Mesenchymal stem cell (in vitro differentiated cells and primary cell): ENCODE measurements around the gene MAN2A1.
A peak's percentile ranks its signal among the peaks of the same experiment; 100 is the strongest.

ENCODE experiments used
- DNase-seq: peaks from one replicate; pipeline ENCODE4 v3.0.0-alpha.2; 2013
- H2AFZ ChIP-seq: one replicate; pipeline ENCODE4 v1.6.1; 2013; ENCODE audit warnings: low read depth, mild to moderate bottlenecking, control low read depth, inconsistent platforms, low read length, moderate library complexity
- H2AK5ac ChIP-seq: 2 replicates; pipeline ENCODE4 v1.6.1; 2013; ENCODE audit warnings: low read length, moderate library complexity, mild to moderate bottlenecking, inconsistent platforms; ENCODE audit not compliant: severe bottlenecking
- H2BK120ac ChIP-seq: one replicate; pipeline ENCODE4 v1.6.1; 2013; ENCODE audit warnings: low read depth, mild to moderate bottlenecking, inconsistent platforms, low read length, moderate library complexity
- H2BK12ac ChIP-seq, 2 experiments: one replicate each; pipeline ENCODE4 v1.6.1; 2013; ENCODE audit warnings: inconsistent platforms in 2 of 2, low read length in 2 of 2, mild to moderate bottlenecking in 2 of 2, moderate library complexity in 2 of 2, control low read depth in 1 of 2
- H2BK15ac ChIP-seq: one replicate; pipeline ENCODE4 v1.6.1; 2013; ENCODE audit warnings: mild to moderate bottlenecking, low read depth, inconsistent platforms; ENCODE audit not compliant: poor library complexity, severe bottlenecking
- H2BK5ac ChIP-seq: 2 replicates; pipeline ENCODE4 v1.6.1; 2013; ENCODE audit warnings: low read depth, mild to moderate bottlenecking, low read length, control low read depth, inconsistent platforms; ENCODE audit not compliant: poor library complexity, severe bottlenecking
- H3K14ac ChIP-seq, 2 experiments: one replicate each; pipeline ENCODE4 v1.6.1; 2013; ENCODE audit warnings: inconsistent platforms in 2 of 2, low read length in 2 of 2, control low read depth in 1 of 2, mild to moderate bottlenecking in 1 of 2, moderate library complexity in 1 of 2
- H3K18ac ChIP-seq, 2 experiments: one replicate each; pipeline ENCODE4 v1.6.1; 2013; ENCODE audit warnings: inconsistent platforms in 2 of 2, low read length in 2 of 2, control low read depth in 1 of 2, low read depth in 1 of 2, mild to moderate bottlenecking in 1 of 2
- H3K23ac ChIP-seq, 2 experiments: one replicate each; pipeline ENCODE4 v1.6.1; 2013; ENCODE audit warnings: inconsistent platforms in 2 of 2, low read length in 2 of 2, mild to moderate bottlenecking in 2 of 2, moderate library complexity in 2 of 2, control low read depth in 1 of 2
- H3K27ac ChIP-seq: 2 replicates; pipeline ENCODE4 v1.5.1; 2013; ENCODE audit warnings: mild to moderate bottlenecking, moderate library complexity, low read length, control low read depth, inconsistent platforms; ENCODE audit not compliant: poor library complexity, severe bottlenecking
- H3K27me3 ChIP-seq, 2 experiments: 2 replicates each; pipeline versions ENCODE4 v1.6.1 to v1.7.0; 2013; ENCODE audit warnings: low read length in 2 of 2, mild to moderate bottlenecking in 2 of 2, moderate library complexity in 2 of 2, control low read depth in 1 of 2, inconsistent platforms in 1 of 2; ENCODE audit not compliant: control insufficient read depth in 1 of 2, insufficient read depth in 1 of 2
- H3K36me3 ChIP-seq, 2 experiments: 2 replicates each; pipeline versions ENCODE4 v1.6.1 to v1.7.0; 2013; ENCODE audit warnings: low read length in 2 of 2, control low read depth in 1 of 2, inconsistent platforms in 1 of 2, low read depth in 1 of 2, mild to moderate bottlenecking in 1 of 2; ENCODE audit not compliant: insufficient read depth in 2 of 2, control insufficient read depth in 1 of 2
- H3K4ac ChIP-seq, 2 experiments: one replicate each; pipeline ENCODE4 v1.6.1; 2013; ENCODE audit warnings: inconsistent platforms in 2 of 2, low read length in 2 of 2, mild to moderate bottlenecking in 2 of 2, moderate library complexity in 2 of 2, control low read depth in 1 of 2, low read depth in 1 of 2
- H3K4me1 ChIP-seq: 2 replicates; pipeline ENCODE4 v1.6.1; 2013; ENCODE audit warnings: low read depth, low read length, control low read depth; ENCODE audit not compliant: control insufficient read depth, insufficient read depth
- H3K4me2 ChIP-seq: 2 replicates; pipeline ENCODE4 v1.6.1; 2013; ENCODE audit warnings: low read length, mild to moderate bottlenecking, inconsistent platforms; ENCODE audit not compliant: poor library complexity, severe bottlenecking
- H3K4me3 ChIP-seq, 2 experiments: 2 replicates each; pipeline versions ENCODE4 v1.5.1 to v1.7.0; 2013; ENCODE audit warnings: low read length in 2 of 2, mild to moderate bottlenecking in 2 of 2, control low read depth in 1 of 2, low read depth in 1 of 2; ENCODE audit not compliant: insufficient read depth in 1 of 2
- H3K79me1 ChIP-seq: replicated peaks from 2 replicates; pipeline ENCODE4 v1.6.1; 2013; ENCODE audit warnings: mild to moderate bottlenecking, control low read depth, low read length, inconsistent platforms; ENCODE audit not compliant: poor library complexity, severe bottlenecking
- H3K9ac ChIP-seq: 2 replicates; pipeline ENCODE4 v1.7.0; 2013; ENCODE audit warnings: mild to moderate bottlenecking, low read length, moderate library complexity
- H3K9me3 ChIP-seq: 2 replicates; pipeline ENCODE4 v1.7.0; 2013; ENCODE audit warnings: mild to moderate bottlenecking, low read length; ENCODE audit not compliant: control insufficient read depth
- H4K8ac ChIP-seq: one replicate; pipeline ENCODE4 v1.6.1; 2013; ENCODE audit warnings: inconsistent platforms, mild to moderate bottlenecking, low read length, moderate library complexity
- H4K91ac ChIP-seq: one replicate; pipeline ENCODE4 v1.6.1; 2013; ENCODE audit warnings: mild to moderate bottlenecking, low read length, inconsistent platforms
- WGBS: methylation state at CpG from one replicate; pipeline ENCODE4 v1.1.7; 2013; ENCODE audit warnings: mixed read lengths; 5-methylcytosine and 5-hydroxymethylcytosine counted together

Gene MAN2A1

DNA sequence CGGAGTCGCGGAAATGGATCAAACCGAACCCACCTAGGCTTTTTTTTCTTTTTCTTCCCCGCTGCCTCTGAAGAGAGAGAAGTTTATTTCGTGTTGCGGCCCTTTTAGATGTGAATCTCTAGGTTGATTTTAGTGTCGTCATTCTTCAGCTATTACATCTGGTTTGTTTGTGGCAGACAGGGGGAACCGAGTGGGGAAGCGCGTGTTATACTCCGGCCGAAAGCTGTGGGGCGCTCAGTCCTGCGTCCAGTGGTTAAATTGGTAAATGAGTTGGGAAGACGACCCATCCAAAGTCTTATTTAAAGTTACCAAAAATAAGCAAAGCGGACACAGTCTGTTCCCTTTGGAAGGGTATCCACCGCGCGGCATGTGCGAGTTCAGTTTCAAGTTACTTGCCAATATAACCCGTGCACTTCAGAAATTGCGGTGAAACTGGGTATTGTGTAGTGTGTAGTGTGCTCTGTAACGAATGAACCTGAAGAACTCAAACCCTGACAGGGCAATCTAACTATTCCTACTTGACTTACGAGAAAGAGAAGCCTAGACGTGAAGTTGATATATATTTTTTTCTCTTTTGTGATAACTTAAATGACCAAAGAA lies 1.3 kb downstream of the MAN2A1 start:
- Histone ChIP-seq H2BK12ac (no peak overlapping the region), H2BK5ac (peak overlapping the region; percentile 3), H3K9me3 (peaks cover 6% of the 10 kb centered on the region), H2BK15ac (peak overlapping the region; percentile 80), H3K4ac (no peak overlapping the region), H4K8ac (peak overlapping the region; percentile 1), H3K4me1 (peaks cover 11% of the 10 kb centered on the region), H3K9ac (peak overlapping the region; percentile 88), H4K91ac (no peak overlapping the region), H2AK5ac (no peak overlapping the region), H3K4me2 (peak overlapping the region; percentile 97), H3K14ac (peak overlapping the region in 1 of 2 experiments; percentile 41), H3K27me3 (no peaks in the 10 kb centered on the region), H3K18ac (peak overlapping the region; percentile 88 to 98), H2AFZ (no peak overlapping the region), H3K23ac (no peak overlapping the region), H3K4me3 (peak overlapping the region; percentile 86 to 92), H3K27ac (peak overlapping the region; percentile 62), H2BK120ac (peak overlapping the region; percentile 79), H3K36me3 (no peaks in the 10 kb centered on the region), H3K79me1 (no peaks in the 10 kb centered on the region)
- DNase-seq: peak; percentile 90
- 2% methylated on average over 17 of the region's 26 CpGs for WGBS

DNA sequence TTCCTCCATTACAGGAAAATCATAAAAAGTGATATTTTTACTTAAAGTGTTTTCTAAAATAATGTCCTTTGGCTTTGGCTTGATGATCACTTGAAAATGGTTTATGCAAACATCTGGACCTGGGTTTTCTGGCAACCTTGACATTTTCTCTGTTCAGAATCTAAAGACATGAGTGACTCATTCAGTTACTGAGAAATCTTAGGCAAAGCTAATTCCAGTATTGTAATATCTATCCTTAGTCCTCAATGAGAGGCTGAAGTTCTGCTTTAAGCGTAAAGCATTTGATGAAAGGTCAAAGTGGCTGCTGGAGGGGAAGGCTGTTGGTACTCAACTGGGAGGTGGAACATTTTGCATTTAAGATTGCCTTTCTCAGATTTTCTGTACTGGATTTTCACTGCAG lies 2.3 kb downstream of the MAN2A1 start:
- Histone ChIP-seq H3K4me1 (peaks cover 11% of the 10 kb centered on the region), H3K4me3 (peak overlapping the region in 1 of 2 experiments; percentile 92), H3K36me3 (no peaks in the 10 kb centered on the region), H2AFZ (no peak overlapping the region), H3K4ac (no peak overlapping the region), H4K91ac (no peak overlapping the region), H3K18ac (peak overlapping the region in 1 of 2 experiments; percentile 71), H3K23ac (no peak overlapping the region), H3K9me3 (peaks cover 6% of the 10 kb centered on the region), H3K9ac (peak overlapping the region; percentile 88), H2BK12ac (no peak overlapping the region), H2BK15ac (no peak overlapping the region), H2BK5ac (no peak overlapping the region), H3K14ac (no peak overlapping the region), H2BK120ac (no peak overlapping the region), H3K4me2 (peak overlapping the region; percentile 63), H3K27ac (peak overlapping the region; percentile 24), H3K27me3 (no peaks in the 10 kb centered on the region), H3K79me1 (no peaks in the 10 kb centered on the region), H4K8ac (no peak overlapping the region), H2AK5ac (no peak overlapping the region)
- peak; percentile 63 for DNase-seq
- 20% methylated on average over 1 of the region's 1 CpG for WGBS

DNA sequence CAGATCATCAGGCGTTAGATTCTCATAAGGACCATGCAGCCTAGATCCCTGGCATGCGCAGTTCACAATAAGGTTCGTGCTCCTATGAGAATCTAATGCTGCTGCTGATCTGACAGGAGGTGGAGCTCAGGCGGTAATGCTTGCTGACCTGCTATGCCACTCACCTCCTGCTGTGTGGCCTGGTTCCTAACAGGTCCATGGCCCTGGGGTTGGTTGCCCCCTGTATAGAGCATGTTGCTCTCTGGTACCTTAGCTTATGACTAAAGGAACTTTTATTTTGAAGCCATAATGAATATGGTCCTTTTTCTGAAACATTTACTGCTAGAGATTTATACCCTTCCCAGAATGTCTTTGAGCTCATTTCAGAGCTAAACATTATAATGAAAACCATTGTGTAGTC lies 3.1 kb downstream of the MAN2A1 start:
- H3K36me3 ChIP-seq: no peaks in the 10 kb centered on the region
- no peak overlapping the region for H3K18ac ChIP-seq
- H2BK120ac ChIP-seq: no peak overlapping the region
- H3K14ac ChIP-seq: no peak overlapping the region
- H2AFZ ChIP-seq: no peak overlapping the region
- H3K4me1 ChIP-seq: peaks cover 11% of the 10 kb centered on the region
- 70% methylated on average over 4 of the region's 4 CpGs for WGBS
- peaks cover 6% of the 10 kb centered on the region for H3K9me3 ChIP-seq
- no peaks in the 10 kb centered on the region for H3K27me3 ChIP-seq
- H3K23ac ChIP-seq: no peak overlapping the region
- no peak overlapping the region for H2BK15ac ChIP-seq
- peak overlapping the region; percentile 26 for H3K9ac ChIP-seq
- no peak for DNase-seq
- no peak overlapping the region for H3K4ac ChIP-seq
- no peak overlapping the region for H3K27ac ChIP-seq
- peak overlapping the region in 1 of 2 experiments; percentile 40 for H3K4me3 ChIP-seq
- no peak overlapping the region for H3K4me2 ChIP-seq
- H2BK12ac ChIP-seq: no peak overlapping the region
- no peak overlapping the region for H2AK5ac ChIP-seq
- no peak overlapping the region for H4K8ac ChIP-seq
- no peaks in the 10 kb centered on the region for H3K79me1 ChIP-seq
- no peak overlapping the region for H4K91ac ChIP-seq
- H2BK5ac ChIP-seq: no peak overlapping the region

DNA sequence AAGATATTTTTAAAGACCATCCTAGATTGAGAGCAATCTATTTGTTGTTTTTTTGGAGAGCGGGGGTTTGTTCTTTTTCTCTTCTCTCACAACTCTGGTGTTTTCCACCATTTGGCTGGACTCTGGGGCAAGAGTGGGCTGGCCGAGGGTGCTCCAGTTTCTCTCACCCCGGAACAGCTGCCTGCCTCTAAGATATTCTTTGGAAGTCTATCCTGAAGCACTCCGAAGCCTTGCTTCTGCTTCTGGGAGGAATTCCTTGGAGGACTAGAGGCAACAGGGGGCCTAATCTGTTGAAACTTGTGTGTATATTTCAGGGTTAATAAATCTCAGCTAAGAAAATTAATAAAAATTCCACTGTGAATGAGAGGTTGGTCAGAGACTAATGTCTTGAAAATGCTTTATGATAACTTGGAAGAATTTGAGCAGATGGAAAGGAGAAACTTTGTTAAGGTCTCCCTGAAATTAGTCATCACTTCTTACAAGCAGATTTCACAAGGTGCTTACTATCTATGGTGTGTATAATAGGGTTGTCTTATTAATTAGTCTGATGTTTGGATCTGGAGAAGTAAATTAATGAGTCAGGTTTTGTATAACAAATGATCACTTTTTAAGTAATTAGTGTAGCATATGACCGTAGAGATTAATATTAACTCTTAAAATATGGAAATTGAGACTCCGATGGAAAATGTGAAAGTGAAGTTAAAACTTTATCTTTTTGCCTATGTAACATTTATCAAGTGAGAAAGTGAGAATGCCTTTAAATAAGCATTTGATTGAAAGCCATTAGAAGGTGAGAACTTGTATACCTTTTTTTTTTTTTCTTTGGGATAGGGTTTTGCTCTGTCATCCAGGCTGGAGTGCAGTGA lies 4.0 kb downstream of the MAN2A1 start:
- Histone ChIP-seq H3K23ac (no peak overlapping the region), H4K8ac (no peak overlapping the region), H2BK15ac (peak overlapping the region; percentile 19), H2BK12ac (no peak overlapping the region), H3K27ac (peak overlapping the region; percentile 70), H3K4me2 (peak overlapping the region; percentile 47), H3K9me3 (no peaks in the 10 kb centered on the region), H3K18ac (peak overlapping the region in 1 of 2 experiments; percentile 90), H3K79me1 (peaks cover 3% of the 10 kb centered on the region), H2BK5ac (no peak overlapping the region), H3K14ac (no peak overlapping the region), H2AFZ (no peak overlapping the region), H3K4me3 (peak overlapping the region in 1 of 2 experiments; percentile 40), H3K27me3 (no peaks in the 10 kb centered on the region), H2BK120ac (no peak overlapping the region), H3K4me1 (peaks cover 11% of the 10 kb centered on the region), H2AK5ac (peak overlapping the region; percentile 83), H3K36me3 (peaks cover 0 to 2% of the 10 kb centered on the region in 2 experiments), H4K91ac (no peak overlapping the region), H3K4ac (peak overlapping the region in 1 of 2 experiments; percentile 41), H3K9ac (peak overlapping the region; percentile 26)
- 80% methylated on average over 6 of the region's 6 CpGs for WGBS
- DNase-seq: peak; percentile 68
